NK-92 treated with Interleukin-12 subunit alpha and Interleukin-12 subunit beta, amount 100 ng/mL, for 24 hours (cell line): ENCODE results near the gene HDAC8.
"Not testable (repeated sequence)": the region's sequence is repeated elsewhere in the genome, so short reads cannot be mapped to it uniquely, and the experiment has no call there.

Source experiments
- DNase-seq: peaks from one replicate; lab custom pipeline; 2025; lab: John Stamatoyannopoulos, UW

Gene HDAC8

DNA sequence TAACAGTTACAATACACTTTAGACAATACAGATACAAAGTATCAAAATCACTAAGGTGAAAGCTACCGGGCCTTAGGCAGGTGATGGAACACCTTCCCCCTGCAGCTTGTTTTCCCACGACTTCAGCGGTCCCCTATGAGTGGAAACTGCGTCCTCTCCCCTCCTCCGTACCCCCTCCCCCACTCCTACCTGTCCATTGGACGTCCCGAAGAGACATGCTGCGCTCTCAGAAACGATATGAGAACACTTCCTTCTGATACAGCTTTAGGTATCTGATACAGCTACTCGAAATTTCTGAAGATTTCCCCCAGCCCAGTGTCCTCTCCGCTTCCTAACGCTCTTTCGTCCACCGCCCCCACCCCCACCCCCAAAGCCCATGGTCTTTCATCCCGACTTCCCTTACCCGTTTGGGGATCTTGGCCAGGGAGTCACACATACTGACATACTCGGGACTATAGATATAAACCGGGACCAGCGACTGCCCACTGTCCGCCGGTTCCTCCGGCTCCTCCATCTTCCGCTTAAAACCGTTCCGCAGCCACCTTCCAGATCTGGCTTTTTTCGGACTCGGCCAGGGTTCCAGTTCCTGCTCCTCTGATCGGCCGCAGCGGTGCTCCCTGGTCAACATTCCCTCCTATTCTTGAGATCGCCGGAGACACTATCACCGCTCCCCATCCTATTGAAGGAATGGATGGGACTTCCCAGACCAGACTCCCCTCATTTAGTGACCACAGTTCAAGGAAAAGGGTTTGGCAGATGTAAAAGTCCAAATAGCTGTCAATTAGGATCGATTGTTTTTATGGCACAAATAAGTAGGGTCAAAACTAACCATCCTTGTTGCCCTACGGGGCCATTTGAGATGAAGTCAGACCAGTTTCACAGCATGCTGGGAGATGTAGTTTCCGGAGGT, at the start of gene HDAC8:
Gene HDAC8 (minus strand): TSS at position 596 of the 910 bp plus-strand sequence. CDS start 82 bp downstream, at position 514.
- peak; percentile 32 for DNase-seq

DNA sequence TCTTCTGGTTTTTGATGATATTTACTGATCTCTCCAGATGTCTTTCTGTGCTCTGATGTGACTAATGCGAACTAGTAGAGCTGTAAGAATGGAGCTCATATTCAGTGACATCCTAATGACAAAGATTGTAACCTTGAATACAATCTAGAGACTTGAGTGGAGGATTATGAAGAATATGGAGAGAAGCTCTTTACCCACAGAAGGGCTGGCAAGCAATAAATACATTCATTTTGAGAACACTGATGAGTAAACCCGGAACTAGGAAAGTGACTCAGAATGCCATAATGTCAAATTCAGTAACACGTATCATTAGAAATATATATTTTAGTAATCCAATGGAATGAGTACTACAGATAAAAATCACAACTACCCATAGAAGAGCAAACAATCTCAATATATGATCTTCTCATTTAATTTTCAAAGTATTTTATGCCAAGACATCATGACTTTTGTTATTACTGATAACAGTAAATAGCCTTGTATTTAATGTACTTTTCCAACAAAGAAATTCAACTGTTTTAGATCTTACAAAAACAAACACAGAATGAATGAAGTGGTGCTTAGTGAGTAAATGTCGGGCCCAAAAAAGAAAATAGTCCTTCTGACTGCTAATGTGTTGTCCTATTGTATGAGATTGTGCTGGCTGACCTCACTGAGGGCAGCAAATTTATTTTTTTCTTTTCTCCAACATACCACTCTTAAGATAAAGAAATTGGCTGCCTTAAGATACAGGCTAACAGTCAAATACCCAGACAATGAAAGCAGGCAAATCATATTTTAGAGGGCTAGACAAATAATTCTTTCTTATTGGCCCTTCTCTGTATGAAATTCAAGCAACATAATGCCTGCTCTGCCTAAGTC, 49.2 kb upstream of the HDAC8 start:
- DNase-seq = no peak

DNA sequence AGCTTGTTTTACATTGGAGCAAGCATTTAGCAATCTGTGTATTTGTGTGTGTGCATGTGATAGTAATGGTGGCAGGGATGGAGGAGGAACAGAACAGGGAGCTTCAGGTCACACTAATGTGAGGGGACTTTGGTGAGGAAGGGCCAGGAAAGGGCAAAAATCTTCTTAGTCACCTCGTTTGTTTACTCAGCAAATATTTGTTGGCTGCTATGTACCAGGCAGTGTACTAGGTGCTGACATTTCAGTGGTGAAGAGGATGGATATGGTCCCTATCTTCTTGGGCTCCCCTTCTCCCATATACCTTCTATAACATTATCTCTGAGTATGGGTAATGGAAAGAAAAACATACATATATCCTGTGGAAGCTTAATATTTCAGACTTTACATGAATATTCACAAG, 48.5 kb upstream of the HDAC8 start:
- DNase-seq = no peak

DNA sequence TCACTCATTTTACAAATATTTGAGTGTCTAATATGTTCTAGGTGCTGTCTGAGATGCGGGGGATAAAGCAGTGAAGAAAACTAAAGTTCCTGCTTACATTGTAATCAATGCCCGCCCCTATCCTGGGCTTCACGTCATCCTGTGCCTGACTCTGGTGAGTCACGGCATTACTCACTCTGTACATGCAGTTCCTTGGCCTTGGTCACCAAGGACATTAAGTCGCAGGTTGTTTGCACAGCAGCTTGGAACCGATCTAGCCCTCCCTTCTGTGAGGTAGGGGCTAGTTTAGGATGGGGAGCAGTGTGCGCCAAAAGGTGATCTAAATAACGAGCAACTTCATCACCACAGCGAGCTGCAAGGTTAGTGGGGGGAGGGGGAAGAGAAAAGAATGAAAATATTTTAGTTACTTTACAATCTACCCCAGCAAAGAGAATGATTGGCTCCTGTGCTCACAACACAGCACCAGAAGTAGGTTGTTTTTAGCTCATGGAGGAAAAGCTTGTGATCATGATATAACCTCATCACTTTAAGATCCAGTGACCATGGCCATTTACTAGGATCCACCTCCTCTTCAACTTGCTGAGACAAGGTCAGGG, 48.0 kb upstream of the HDAC8 start:
- DNase-seq = no peak

DNA sequence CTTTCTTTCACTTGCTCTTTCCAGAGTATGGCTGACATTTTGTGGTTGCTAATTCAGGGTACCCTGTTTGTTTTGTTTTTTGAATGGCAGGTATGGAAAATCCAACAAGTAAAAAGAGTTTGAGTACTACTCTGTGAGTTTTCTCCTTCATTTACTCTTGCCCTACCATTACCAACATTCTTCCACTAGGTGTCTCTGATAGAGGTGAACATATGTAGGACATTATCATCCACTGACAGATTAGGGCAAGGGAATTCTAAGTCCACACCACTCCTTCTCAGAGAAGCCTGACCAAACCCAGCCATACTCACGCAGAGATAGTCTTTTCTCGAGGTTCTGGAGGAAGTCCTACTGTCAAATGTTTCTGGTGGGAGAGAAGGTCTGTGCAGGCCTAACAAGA, 36.7 kb upstream of the HDAC8 start:
- DNase-seq = no peak

DNA sequence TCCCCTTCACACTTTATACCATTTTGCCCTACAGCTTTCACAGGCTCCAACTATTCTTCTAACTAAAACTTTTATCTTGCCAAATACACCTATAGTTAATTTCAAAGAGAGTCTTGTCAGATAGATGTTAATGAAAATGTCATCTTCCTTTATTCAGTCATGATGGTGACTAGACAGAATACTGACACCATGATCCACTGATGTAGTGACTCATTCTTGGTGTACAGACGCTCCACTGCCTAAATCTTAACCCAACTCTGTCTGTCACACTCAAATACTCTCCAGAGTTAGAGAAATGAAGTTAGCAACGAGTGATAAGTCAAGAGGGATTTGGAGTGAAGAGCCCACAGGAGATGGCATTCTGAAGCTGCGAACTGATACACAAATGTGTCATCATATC, 32.1 kb upstream of the HDAC8 start:
- DNase-seq = no peak

DNA sequence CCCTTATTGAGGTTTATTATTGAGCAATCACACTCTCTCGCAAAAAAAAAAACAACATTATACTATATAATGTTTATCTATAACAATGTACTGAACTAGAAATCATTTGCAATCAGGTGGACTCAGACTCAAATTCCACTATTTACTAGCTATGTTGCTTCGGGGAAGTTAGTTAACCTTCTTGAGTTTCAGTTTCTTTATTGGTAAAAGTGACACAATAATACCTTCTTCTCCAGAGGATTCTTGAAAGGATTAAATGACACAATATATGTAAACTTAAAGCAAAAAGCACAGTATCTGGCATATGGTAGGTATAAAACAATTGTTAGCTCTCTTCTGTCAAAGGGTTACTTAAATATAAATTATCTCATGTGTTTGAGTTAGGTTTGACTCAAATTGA, 31.5 kb upstream of the HDAC8 start:
- DNase-seq = no peak

DNA sequence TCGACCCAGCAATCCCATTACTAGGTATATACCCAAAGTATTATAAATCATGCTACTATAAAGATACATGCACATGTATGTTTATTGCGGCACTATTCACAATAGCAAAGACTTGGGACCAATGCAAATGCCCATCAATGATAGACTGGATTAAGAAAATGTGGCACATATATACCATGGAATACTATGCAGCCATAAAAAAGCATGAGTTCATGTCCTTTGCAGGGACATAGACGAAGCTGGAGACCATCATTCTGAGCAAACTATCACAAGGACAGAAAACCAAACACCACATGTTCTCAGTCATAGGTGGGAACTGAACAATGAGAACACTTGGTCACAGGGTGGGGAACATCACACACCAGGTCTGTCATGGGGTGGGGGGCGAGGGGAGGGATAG, 18.4 kb upstream of the HDAC8 start:
- DNase-seq = not testable (repeated sequence)

DNA sequence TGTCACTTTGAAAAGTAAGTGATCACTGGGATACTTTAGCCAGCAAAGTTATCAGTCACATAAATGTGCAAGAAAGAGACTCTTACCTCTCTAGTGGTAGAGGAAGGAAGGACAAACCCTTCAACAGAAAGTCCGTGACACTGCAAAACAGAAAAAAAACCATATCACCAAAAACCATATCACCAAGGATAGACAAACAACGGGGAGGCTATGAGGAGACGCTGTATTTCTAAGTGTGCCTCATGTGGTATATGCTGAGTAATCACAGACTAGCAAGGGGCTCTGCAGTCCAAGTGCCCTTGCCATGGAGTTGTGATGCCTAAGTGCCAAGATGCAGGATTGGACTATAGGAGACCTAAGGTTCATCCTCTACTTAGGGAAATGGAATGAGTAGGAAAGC, 11.5 kb upstream of the HDAC8 start:
- no peak for DNase-seq

DNA sequence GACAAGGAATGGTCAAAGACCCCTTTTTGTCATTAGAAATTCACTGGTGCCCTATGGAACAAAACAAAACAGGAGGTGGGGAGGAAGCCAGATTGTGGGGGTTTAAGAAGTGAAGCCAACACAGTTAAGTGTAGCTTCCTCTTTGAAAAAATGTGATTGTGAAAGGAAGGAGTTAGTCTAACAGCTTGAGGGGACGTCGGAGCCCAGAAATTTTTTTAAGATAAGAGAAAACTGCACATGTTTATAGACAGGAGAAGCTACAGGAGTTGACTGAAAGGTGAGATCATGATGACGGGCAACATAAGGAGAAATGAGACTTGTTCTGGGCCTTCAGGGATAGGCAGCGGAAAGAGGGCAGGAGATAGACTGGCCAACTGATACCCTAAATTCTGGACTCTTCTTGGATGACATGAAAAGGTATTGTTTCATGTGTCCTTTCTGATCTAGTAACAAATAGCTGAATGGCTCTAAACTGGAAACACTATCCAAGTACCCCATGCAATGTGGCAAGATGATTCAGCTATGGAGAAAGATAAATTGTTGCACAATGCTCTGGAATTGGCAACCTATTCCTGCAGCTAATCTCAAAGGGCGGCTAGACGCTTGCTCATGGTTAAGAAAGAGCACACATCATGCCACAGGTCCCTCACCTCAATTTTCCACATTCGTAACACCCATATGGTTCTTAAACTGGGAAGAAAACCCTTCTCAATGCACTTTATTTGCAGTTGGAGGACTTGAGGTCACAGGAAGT, 3.7 kb upstream of the HDAC8 start:
- no peak for DNase-seq

DNA sequence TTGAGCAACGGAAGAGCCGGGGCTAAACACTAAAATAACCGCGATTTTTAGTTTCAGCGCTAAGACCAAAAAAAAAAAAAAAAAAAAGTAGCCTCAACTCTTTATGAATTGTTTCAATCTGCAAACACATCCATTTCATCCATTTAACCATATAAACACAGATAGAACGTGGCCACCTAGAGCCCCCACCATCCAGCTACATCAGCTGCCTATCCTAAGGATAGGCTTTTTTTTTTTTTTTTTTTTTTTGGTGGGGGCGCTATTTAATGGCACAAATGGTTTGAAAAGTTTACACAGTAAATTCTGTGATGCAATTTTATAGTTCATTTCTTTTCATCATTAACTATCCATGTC, 492 bp upstream of the HDAC8 start:
- DNase-seq = no peak

DNA sequence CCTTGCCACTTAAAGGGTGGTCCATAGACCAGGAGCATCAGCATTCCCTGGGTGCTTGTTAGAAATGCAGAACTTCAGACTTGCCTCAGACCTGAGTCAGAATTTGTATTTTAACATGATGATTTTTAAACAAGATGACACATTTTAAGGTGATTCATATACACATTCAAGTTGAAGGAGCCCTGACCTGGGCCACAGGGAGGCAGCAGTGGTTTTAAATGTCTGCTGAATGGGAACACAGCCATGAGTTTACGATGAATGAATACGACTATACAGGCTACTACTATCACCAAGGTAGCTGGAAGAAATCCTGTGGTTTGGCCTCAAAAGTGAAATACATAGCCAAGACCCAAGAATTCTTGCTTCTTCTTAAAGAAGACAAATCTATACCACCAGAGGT, 2.9 kb downstream of the HDAC8 start:
- no peak for DNase-seq

DNA sequence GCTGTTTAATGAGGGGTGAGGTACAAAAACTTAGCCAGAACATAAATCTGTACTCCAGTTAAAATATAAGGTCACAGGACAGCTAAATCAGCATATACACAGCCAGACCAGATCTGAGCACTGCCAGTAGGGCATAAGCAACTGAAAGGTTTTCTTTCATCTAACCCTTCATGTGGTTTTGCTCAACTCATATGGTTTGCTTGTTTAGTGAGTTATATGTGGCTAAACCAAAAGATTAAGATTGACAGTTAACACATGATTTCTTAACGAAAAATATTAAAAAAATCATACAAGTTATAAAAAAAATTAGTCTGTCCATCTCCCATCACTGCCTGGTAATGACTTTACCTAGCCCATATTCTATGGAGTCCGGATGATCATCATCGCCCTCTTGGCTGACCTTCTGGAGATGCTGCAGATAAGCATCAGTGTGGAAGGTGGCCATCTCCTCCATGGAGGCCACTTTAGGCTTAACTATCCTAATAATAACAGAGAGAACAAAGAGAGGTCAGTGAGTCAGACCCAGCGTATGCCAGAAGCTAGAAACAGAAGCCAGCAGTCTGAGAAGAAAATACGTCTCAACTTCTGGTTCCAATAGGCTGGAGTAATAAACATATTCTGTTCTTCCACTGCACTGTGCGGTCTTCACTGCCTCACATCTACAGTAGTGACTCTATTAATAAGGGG, 4.1 kb downstream of the HDAC8 start:
- no peak for DNase-seq

DNA sequence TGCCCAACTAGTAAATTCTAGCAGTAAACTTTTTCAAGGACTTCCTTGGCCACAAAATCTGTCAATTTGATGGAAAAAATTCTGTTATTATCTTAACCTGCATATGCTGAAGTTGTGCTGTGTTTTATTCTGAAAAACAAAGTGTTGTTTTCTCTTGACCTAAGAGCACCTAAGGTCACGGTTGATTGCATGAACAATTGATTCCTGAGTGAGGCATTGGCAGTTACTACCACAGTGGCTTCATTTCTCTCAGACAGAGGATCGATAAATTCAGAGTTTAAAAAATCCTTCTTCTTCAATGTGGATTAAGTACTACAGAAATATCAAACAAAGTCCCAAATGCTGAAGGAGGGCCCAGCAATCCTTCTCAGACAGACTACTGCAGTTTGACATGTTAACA, 6.2 kb downstream of the HDAC8 start:
- no peak for DNase-seq

DNA sequence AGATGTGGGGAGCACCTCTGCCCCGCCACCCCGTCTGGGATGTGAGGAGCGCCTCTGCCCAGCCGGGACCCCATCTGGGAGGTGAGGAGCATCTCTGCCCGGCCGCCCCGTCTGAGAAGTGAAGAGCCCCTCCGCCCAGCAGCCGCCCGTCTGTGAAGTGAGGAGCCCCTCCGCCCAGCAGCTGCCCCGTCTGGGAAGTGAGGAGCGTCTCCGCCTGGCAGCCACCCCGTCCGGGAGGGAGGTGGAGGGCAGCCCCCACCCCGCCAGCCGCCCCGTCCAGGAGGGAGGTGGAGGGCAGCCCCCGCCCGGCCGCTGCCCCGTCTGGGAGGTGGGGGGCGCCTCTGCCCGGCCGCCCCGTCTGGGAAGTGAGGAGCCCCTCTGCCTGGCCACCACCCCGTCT, 13.0 kb downstream of the HDAC8 start:
- not testable (repeated sequence) for DNase-seq

DNA sequence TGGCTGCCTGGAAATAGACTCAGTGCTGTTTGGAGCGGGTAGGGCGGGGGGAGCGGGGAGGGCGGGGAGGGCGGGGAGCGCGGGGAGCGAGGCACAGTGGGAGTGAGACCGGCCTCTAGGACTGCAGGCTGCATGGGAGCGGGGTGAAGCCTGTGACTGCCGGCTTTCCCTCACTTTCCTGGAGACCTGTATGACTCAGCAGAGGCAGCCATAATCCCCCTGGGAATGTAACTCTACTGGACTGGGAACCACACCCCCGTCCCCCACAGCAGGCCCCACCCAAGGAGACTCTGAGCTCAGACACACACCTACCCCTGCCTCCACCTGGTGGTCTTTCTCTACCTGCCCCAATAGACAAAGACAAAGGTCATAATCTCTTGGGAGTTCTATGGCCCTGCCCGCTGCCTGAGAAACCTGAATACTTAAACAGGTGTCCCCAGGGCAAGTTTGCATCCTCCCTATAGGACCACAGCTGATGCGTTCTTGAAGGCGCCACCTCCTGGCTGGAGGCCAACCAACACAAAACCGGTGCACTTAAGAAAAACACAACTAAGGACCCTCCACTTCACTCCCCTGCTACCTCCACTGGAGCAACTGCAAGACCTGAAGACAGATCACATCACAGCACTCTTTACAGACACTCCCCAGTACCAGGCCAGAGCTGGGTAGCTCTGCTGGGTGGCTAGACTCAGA, 18.0 kb downstream of the HDAC8 start:
- no peak for DNase-seq

DNA sequence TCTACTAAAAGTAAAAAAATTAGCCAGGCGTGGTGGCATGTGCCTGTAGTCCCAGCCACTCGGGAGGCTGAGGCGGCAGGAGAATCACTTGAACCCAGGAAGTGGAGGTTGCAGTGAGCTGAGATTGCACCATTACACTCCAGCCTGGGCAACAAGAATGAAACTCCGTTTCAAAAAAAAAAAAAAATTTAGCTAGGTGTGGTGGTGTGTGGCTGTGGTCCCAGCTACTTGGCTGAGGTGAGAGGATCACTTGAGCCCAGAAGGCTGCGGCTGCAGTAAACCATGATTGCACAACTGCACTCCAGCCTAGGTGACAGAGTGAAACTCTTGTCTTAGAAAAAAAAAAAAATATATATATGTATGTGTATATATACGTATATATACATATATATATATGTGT, 20.2 kb downstream of the HDAC8 start:
- peak; percentile 1 for DNase-seq

DNA sequence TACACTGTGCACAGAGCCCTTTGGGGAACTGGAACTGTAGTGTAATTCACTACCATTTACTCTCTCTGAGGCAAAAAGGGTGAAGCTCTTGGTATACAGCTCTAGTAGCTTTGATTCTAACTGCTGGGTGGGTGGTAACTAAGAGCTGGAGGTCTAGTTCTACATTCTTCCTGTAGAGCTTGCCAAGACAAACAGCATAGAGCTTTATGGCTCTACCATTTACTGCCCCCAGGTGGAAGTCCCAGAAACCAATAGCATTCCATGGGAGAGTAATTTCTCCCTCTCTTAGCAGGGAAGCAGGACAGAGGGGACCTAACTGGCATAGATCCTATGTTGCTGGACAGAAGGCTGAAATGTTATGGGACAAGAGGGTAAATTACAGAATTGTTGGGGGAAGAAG, 26.7 kb downstream of the HDAC8 start:
- no peak for DNase-seq

DNA sequence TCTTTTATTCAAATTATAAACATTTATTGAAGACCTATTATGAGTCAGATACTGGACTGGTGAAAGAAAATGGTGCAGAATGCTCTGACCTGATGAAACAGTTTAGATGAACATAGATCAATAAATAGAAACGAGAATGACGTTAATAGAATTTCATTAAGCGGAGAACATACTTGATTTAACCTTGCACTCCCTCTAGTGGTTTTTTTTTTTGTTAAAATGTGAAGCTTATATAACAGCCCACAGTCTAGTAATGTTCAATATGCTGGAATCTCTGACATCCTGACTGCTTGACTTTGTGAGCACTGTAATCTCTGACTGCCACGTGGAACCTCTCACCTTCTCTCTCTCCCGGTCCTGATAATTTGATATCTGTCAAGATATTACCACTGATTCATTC, 32.3 kb downstream of the HDAC8 start:
- DNase-seq = no peak

DNA sequence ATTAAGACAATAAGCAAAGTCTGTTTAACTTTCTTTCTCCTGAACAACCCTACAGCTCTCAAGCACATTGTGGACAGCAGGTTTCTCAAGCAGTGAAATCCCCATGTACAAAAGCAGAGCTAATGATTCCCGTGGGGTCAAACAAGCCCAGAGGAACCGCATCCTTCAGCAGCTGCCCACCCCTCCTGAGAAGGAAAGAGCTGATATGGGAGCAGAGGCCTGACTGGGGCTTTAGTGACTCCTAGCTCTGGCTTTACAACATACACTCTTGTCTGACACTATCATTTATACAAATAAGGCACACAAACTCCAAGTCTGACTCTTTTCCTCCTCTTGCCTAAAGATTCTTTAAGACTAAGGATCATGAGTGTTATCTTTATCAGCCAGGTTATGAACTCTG, 32.8 kb downstream of the HDAC8 start:
- no peak for DNase-seq

DNA sequence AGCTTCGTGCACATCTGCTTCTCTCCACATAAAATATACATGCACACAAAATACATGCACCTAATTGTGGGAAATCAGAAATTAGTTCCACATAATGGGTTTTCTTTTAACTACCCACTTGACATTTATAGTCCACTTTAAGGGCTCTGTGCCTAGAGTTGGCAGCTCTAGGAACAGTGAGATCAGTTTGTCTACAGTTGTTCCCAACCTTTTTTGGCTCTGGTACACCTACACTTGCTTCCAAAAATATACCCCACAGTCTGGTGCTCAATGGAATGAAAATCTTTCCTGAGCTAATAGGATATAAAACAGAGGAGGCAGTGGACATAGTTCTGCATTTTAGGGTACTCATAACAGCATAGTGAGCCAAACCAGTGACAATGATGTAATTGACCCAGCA, 36.1 kb downstream of the HDAC8 start:
- DNase-seq = no peak
